Ovary (tissue), 3 donors: ENCODE measurements around the gene ENTR1.

Experiments used
- CTCF ChIP-seq, 3 donors: fragments of 450-650 bp in 2 of 3; fragments of 200-600 bp in 1 of 3; IDR thresholded peaks; one replicate each; pipeline versions ENCODE4 v1.5.1 to v1.8.0; 2016 to 2022; ENCODE audit warnings: antibody characterized with exemption in 3 of 3, mild to moderate bottlenecking in 1 of 3
- EP300 ChIP-seq: sonication (generic); formaldehyde crosslinking; IDR thresholded peaks from one replicate; pipeline ENCODE4 v1.6.1; 2017; ENCODE audit warnings: antibody characterized with exemption
- donor health status: DM: no; HTN: no; CAD: no.

DNA sequence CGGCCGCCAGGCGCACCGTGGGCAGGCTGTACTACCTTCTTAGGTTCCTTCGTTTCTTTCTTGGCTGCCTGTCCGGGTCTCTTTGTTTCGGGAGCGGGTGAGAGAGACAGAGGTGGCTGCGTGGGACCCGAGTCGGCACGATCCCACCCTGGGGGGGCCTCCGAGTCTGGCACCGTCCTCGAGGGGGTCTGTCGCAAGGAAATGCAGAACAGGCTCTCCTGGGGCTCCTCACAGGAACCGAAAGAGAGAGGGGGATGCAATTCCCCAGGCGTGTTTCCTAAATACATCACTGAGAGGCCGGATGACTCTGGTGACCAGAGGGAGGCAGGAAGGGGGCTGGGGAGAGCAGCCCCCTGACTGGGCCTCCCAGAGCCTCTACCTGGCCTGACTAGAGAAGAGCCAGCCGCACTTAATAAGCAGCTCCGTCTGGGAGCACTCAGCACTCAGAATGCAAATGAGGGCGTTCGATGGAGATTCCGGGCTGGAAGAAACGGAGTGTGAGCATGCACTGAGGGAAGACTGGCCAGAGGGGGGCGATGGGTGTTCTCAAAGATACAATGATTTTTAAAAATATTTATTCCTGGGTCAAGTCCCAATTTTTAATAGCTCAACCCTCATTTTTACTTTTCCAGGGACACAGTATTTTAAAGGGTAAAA, 40.9 kb upstream of the ENTR1 start:
- no peak for TF ChIP-seq CTCF (IDR thresholded peaks at IDR 0.05)
- TF ChIP-seq EP300 = no peak
